ENCODE data around the gene CLDND2. TPM values are rescaled to one million over a fixed set of nuclear protein-coding genes. Genes with fewer than 3 reads are reported as not detected.

The CLDND2 gene
- total RNA-seq, 1 donor: not detected

DNA sequence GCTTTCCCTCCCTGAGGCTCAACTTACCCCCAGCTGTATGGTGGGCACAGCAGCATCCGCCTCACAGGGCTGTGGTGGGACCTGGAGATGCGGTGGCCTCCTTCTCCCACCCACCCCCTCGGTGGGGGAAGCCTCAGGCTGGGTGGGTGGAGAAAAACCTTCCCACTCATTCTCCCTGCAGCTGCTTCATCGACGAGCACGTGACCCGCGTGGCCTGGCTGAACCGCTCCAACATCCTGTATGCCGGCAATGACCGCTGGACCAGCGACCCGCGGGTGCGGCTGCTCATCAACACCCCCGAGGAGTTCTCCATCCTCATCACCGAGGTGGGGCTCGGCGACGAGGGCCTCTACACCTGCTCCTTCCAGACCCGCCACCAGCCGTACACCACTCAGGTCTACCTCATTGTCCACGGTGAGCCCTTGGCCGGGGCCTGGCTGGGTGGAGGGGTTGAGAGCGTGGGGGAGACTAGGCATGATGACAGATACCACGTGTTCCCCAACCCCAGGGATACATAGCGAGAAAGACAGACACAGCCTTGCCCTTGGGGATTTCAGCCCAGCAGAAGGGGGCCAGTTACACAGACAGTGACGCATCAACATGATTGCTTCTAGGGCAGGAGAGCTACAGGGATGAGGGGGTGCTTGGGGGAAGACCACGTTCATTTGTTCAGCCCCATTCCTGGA is 45.2 kb downstream of the CLDND2 start:
- no peak overlapping the region for H2AFZ ChIP-seq (ENCODE audit: low read length)
- H3K27ac ChIP-seq (ENCODE audit: low read depth, low read length): no peak overlapping the region
- TF ChIP-seq, protein P1, sequence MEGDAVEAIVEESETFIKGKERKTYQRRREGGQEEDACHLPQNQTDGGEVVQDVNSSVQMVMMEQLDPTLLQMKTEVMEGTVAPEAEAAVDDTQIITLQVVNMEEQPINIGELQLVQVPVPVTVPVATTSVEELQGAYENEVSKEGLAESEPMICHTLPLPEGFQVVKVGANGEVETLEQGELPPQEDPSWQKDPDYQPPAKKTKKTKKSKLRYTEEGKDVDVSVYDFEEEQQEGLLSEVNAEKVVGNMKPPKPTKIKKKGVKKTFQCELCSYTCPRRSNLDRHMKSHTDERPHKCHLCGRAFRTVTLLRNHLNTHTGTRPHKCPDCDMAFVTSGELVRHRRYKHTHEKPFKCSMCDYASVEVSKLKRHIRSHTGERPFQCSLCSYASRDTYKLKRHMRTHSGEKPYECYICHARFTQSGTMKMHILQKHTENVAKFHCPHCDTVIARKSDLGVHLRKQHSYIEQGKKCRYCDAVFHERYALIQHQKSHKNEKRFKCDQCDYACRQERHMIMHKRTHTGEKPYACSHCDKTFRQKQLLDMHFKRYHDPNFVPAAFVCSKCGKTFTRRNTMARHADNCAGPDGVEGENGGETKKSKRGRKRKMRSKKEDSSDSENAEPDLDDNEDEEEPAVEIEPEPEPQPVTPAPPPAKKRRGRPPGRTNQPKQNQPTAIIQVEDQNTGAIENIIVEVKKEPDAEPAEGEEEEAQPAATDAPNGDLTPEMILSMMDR (IDR thresholded peaks at IDR 0.05; ENCODE audit: extremely low read depth, low read depth, low read length): no peak
- H4K20me1 ChIP-seq (ENCODE audit: insufficient read depth, low read length): no peaks in the 10 kb centered on the region
- no peak overlapping the region for H3K4me3 ChIP-seq (ENCODE audit: insufficient read depth, low read length)
- no peaks in the 10 kb centered on the region for H3K36me3 ChIP-seq (ENCODE audit: insufficient read depth, low read length)
- peaks cover 4% of the 10 kb centered on the region for H3K27me3 ChIP-seq (ENCODE audit: insufficient read depth, low read length)
- H3K4me1 ChIP-seq (ENCODE audit: insufficient read depth, low read length): no peaks in the 10 kb centered on the region
- peak; percentile 2 for DNase-seq (ENCODE audit: insufficient read length, low spot score, missing footprints)
- no peak overlapping the region for H3K4me2 ChIP-seq (ENCODE audit: insufficient read depth, low read length)
- no peaks in the 10 kb centered on the region for H3K79me2 ChIP-seq (ENCODE audit: insufficient read depth, low read length)
- H3K9me3 ChIP-seq (ENCODE audit: low read depth, low read length): no peaks in the 10 kb centered on the region

DNA sequence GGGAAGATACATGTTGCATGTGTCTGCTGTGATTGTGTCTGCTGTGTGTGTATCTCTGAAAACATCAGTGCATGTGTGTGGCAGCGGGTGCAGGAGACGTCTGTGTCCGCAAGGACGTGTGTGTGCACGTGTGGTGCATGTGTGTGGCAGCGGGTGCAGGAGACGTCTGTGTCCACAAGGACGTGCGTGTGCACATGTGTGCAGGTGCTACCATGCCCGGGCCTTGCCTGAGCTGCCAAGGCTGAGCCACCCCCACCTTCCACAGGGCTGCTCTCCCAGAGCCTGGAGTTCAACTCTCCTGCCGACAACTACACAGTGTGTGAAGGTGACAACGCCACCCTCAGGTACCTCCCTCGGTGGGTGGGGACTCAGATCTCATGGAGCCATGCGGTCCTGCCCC is 47.0 kb downstream of the CLDND2 start:
- no peak overlapping the region for H3K4me3 ChIP-seq (ENCODE audit: insufficient read depth, low read length)
- no peaks in the 10 kb centered on the region for H3K4me1 ChIP-seq (ENCODE audit: insufficient read depth, low read length)
- DNase-seq (ENCODE audit: insufficient read length, low spot score, missing footprints): peak; percentile 14
- H2AFZ ChIP-seq (ENCODE audit: low read length): no peak overlapping the region
- H3K4me2 ChIP-seq (ENCODE audit: insufficient read depth, low read length): no peak overlapping the region
- H3K27me3 ChIP-seq (ENCODE audit: insufficient read depth, low read length): no peaks in the 10 kb centered on the region
- H3K36me3 ChIP-seq (ENCODE audit: insufficient read depth, low read length): no peaks in the 10 kb centered on the region
- no peak overlapping the region for H3K27ac ChIP-seq (ENCODE audit: low read depth, low read length)
- no peaks in the 10 kb centered on the region for H3K79me2 ChIP-seq (ENCODE audit: insufficient read depth, low read length)
- TF ChIP-seq, protein P1 (IDR thresholded peaks at IDR 0.05; ENCODE audit: extremely low read depth, low read depth, low read length): no peak
- H4K20me1 ChIP-seq (ENCODE audit: insufficient read depth, low read length): no peaks in the 10 kb centered on the region
- H3K9me3 ChIP-seq (ENCODE audit: low read depth, low read length): no peaks in the 10 kb centered on the region

DNA sequence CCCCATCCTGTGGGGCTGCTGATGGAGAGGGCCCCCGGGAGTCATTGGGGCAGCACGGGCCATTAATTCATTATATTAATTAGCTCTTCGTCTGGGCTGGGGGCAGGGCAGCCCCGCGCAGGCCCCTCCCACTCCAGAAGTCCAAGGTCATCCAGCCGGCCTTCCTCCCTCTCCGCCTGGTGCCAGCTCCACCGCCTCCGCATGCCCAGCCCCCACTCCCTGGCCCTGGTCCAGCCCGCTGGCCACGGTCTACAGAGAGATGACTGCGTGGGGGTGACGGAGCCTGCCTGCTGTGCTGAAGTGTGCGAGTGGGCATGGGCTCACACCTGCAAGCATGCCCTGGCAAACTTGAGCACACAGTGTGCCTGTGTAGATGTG is 48.5 kb downstream of the CLDND2 start:
- no peaks in the 10 kb centered on the region for H3K4me1 ChIP-seq (ENCODE audit: insufficient read depth, low read length)
- no peak overlapping the region for H2AFZ ChIP-seq (ENCODE audit: low read length)
- H3K27ac ChIP-seq (ENCODE audit: low read depth, low read length): no peak overlapping the region
- H3K36me3 ChIP-seq (ENCODE audit: insufficient read depth, low read length): no peaks in the 10 kb centered on the region
- no peak overlapping the region for H3K4me3 ChIP-seq (ENCODE audit: insufficient read depth, low read length)
- no peaks in the 10 kb centered on the region for H4K20me1 ChIP-seq (ENCODE audit: insufficient read depth, low read length)
- TF ChIP-seq, protein P1 (IDR thresholded peaks at IDR 0.05; ENCODE audit: extremely low read depth, low read depth, low read length): no peak
- H3K27me3 ChIP-seq (ENCODE audit: insufficient read depth, low read length): no peaks in the 10 kb centered on the region
- H3K9me3 ChIP-seq (ENCODE audit: low read depth, low read length): no peaks in the 10 kb centered on the region
- no peaks in the 10 kb centered on the region for H3K79me2 ChIP-seq (ENCODE audit: insufficient read depth, low read length)
- DNase-seq (ENCODE audit: insufficient read length, low spot score, missing footprints): peak; percentile 79
- no peak overlapping the region for H3K4me2 ChIP-seq (ENCODE audit: insufficient read depth, low read length)

DNA sequence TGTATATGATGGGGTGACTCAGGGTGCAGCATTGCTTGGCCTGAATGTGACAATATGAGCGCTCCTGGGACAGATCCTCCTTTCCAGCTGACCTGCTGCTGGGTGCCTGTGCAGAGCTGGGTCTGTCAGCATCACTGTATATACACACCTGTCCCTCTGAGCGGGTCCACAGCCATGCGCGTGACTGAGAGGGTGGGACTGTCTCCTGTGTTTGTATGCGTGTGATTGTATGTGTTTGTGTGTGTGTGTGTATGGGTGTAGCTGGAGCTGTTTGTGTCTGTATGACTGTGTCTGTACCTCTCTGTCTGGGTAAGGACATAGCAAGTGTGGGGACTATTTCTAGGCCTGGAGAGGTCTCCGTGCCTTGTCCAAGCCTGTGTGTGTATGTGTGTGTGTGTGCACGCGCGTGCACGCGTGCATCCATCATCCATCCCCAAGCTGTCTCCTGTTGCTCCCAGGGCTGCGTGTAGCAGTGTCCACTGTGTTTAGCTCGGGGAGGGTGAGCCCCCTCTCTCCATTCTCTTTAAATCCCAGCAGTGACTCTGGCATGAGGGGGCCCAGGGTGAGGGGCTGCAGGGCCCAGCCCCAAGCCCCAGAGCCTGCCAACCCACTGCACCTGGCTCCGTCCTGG is 49.0 kb downstream of the CLDND2 start:
- Histone ChIP-seq H3K36me3 (ENCODE audit: insufficient read depth, low read length) (no peaks in the 10 kb centered on the region), H4K20me1 (ENCODE audit: insufficient read depth, low read length) (no peaks in the 10 kb centered on the region), H3K9me3 (ENCODE audit: low read depth, low read length) (no peaks in the 10 kb centered on the region), H3K4me3 (ENCODE audit: insufficient read depth, low read length) (no peak overlapping the region), H3K4me2 (ENCODE audit: insufficient read depth, low read length) (no peak overlapping the region), H3K27ac (ENCODE audit: low read depth, low read length) (no peak overlapping the region), H3K79me2 (ENCODE audit: insufficient read depth, low read length) (no peaks in the 10 kb centered on the region), H3K27me3 (ENCODE audit: insufficient read depth, low read length) (no peaks in the 10 kb centered on the region), H3K4me1 (ENCODE audit: insufficient read depth, low read length) (no peaks in the 10 kb centered on the region), H2AFZ (ENCODE audit: low read length) (no peak overlapping the region)
- no peak for DNase-seq (ENCODE audit: insufficient read length, low spot score, missing footprints)
- TF ChIP-seq, protein P1 (IDR thresholded peaks at IDR 0.05; ENCODE audit: extremely low read depth, low read depth, low read length): no peak

Measured in osteoblast (primary cell).